ENCODE results near the gene ART1.
"Not testable (repeated sequence)": the region's sequence is repeated elsewhere in the genome, so short reads cannot be mapped to it uniquely, and the experiment has no call there.

The ART1 gene

DNA sequence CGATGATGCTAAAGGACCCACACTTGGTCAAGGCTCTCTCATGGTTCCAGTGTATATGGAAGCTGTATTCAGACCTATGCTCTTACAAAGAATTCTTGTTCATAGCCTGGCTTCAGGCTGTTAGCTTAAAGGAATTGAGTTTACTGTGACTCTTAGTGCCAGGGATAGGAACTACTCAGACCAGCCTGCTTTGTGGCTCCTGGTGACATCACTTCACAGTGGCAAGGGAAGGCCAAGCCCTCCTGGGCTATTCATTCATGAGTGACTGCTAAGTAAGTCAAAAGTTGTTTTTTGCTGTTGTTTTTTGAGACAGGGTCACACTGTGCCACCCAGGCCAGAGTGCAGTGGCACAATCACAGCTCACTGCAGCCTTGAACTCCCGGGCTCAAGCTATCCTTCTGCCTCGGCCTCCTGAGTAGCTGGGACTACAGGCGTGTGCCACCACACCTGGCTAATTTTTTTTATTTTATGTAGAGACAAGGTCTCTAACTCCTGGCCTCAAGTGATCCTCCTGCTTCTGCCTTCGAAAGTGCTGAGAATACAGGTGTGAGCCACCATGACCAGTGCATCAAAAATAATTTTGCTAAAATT lies 12.8 kb upstream of the ART1 start:
- no peak for DNase-seq

DNA sequence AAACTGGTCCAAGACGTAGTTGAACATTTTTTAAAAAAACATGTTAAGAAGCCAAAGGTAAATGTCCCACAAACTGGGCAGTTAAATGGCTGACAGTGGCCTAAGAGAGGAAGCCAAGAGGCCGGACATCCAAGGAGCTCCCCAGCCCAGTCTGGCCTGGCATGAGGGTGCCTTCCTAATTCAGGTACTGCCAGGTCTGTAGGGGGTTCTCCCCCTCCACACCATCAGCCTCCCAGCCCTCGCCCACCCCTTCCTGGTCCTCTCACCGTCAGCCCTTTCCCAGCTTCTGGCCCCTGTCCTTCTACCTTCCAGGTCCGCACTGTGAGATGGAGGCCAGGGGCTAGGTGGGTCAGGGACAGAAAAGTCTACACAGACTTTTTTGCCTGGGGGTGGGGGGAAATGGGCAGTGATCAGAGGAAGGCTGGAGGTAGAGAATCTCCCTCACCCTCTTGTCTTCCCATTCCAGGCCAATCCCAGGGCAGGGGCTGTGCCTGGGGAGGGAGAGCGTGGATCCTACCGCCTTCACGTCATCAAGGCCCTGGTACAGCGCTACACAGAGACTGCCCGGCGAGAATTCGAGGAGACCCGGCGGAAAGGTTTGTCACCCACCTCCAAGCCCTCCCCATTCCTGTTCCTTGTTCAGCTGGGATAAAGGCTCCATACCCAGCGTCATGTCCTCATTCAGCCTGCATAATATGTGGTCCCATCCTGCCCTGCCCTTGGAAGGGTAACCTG lies 9.1 kb upstream of the ART1 start:
- DNase-seq: no peak

DNA sequence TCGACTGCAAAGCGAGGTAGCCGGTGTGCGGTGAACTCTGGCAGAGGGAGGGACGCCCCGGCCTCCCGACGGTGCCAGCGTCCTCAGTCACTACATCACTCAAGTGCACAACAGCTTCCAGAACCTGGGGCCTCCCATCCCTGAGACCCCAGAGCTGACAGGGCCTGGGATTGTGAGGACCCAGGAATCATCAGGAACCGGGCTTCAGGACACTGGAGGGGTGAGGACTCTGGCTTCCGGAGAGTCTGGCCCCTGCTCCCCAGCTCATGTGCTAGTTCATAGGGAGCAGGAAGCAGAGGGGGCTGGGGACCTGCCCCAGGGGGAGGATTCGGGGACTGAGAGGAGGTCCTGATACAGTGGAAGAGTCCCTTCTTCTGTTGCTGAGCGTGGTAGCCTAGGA lies 7.7 kb upstream of the ART1 start:
- no peak for DNase-seq

DNA sequence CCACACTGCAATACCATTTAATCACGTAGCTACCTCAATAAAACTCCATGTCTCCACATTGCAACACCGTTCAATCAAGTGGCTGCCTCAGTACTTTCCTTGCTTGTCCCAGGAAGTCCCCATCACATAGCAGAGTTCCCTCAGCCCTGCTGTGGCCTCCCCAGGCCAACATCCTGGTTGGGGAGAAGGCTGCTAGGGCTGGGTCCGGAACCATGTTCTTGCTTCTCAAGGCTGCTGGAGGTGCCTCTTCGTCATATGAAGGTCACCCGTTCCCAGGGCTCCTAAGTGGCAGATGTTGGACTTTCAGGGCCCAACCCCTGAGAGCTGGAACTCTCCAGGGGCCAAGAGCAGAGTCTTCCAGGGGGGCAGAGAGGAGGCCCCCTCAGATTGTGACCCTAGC lies 6.4 kb upstream of the ART1 start:
- DNase-seq: no peak

DNA sequence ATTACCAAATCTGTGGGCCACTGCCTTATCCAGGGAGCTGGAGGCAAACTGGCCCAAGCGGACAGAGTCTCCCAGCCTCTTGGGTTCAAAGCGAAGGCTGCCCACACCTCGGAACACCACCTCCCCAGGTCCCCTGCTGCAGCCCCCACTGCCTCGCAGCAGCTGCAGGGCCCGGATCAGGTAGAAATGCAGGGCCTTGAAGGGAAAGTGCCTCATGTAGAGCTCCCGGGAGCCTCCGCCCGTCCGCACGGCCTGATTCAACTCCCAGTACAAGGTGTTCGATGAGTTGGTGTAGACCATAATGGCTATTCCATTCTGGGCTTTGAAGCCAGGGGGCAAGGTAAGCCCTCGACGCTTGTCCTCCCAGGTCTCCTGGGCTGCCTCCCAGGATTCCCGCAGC lies 5.1 kb upstream of the ART1 start:
- DNase-seq: no peak

DNA sequence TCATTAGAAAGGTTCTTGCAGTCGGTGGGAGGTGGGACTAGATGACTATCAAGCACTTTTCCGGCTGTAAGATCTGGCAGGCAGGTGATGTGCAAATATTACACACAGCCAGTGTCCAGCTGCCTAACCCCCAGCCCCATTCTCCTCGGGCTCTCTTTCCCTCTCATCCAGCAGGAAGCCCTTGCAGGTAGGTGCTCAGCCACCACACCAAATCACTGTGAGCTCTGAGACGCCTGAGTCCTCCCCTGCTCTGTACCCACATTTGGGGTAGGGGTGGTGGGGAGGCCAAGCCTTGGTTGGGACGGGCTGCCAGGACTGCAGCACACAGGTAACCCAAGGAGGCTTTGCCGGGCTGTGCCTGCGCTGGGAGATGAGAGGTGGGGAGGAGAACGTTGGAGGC lies 3.7 kb upstream of the ART1 start:
- DNase-seq: no peak

DNA sequence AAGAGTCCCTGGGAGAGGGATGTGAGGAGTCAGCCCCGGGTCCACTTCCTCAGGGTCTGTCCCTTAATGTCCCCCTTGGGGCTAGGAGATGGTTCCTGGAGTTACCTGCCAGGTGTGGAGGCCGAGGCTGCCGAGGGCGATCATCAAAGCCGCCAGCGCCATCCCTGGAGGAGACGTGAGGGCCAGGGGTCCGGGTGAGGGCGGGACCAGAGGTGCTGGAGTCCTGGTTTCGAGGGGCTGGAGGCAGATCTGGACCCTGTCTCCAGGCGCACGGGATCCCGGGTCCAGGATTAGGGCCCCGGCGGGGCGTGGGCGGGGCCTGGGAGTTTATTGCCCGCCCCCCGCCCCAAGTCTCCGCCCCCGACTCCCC lies 3.2 kb upstream of the ART1 start, which contains the start of gene ART5:
ART5 (minus strand) TSS at position 292 of the 370 bp plus-strand sequence; CDS start at position 162, 130 bp downstream.
- DNase-seq: no peak

DNA sequence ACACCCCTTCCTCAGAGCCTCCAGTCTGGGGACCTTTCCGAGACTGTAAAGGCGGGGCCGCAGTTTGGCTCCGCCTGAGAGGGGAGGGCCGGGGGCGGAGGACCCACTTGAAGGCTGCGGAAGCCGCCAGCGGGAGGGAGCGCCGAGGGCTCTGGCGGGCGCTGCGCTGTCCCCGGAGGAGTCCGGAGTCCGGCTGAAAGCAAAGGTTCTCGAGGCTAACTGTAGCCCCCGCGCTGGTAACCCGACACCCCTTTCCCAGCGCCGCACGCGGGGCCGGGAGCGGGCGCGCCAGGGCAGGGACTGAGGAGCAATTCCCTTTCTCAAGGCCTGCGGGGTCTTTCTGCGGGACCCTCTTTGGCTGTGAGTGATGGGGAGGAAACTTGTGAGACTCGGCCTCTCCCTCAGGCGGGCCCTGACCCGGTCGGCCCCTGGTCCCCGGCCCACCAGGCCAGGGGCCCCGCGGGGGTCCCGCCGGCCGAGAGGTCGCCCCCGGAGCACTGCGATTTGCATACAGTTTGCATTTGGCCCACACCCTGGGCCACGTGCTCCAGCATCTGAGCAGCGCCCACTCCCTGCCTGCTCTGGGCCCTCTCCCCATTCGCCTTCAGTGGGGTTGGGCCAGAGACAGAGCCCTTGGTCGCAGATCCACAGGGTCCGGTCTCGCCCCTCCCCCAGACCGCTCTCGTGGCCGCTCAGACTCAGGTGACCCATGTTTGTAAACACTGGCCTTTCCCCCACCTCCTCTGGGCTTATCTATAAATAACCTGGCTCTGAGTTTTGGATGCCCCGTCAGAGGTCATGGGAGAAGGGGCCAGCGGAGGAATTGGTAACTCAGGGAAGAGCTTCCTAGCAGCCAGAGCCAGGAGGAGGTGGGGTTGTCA lies 2.6 kb upstream of the ART1 start:
- peak; percentile 79 for DNase-seq

DNA sequence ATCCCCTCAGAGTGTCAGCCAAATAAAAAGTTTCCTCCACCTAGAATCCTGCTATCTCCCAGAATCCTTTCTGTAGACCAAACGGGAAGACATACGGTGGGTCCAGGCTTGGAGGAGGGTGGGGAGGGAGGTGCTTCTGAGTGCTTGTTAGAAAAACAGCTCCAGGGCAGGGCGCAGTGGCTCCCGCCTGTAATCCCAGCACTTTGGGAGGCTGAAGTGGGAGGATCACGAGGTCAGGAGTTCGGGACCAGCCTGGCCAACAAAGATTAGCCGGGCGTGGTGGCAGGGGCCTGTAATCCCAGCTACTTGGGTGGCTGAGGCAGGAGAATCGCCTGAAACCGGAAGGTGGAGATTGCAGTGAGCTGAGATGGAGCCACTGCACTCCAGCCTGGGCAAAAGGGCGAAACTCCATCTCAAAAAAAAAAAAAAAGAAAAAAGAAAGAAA lies 1.8 kb upstream of the ART1 start:
- not testable (repeated sequence) for DNase-seq

DNA sequence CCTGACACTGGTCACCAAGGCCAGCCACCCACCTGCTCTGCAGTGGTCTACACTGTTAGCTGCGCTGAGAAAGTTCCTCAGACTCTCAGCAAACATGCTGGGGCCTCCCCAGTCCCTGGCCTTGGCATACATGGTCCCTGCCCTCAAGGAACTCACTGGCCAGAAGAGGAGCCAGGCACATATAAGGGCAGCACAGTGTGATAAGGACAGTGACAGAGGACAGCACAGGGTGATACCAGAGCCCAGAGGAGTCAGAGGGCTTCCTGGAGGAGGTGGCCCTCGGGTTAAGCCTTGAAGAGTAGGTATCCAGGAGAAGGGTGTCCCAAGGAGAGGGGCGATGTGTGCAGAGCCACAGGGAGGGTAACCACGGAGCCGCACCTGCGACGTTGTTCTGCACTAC lies 624 bp downstream of the ART1 start:
- no peak for DNase-seq

DNA sequence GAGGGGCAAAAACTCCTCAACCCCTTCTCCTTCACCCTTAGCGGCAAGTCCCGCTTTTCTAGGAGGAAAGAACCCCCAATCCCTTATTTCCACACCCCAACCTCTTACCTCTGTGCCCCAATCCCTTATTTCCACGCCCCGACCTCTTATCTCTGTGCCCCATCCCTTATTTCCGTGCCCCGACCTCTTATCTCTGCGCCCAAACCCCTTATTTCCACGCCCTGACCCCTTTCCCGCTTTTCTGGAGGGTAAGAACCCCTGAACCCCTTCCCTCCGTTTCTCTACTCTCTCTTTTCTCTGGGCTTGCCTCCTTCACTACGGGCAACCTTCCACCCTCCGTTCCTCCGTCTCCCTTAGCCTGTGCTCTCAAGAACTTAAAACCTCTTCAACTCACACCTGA lies 3.9 kb downstream of the ART1 start:
- not testable (repeated sequence) for DNase-seq

DNA sequence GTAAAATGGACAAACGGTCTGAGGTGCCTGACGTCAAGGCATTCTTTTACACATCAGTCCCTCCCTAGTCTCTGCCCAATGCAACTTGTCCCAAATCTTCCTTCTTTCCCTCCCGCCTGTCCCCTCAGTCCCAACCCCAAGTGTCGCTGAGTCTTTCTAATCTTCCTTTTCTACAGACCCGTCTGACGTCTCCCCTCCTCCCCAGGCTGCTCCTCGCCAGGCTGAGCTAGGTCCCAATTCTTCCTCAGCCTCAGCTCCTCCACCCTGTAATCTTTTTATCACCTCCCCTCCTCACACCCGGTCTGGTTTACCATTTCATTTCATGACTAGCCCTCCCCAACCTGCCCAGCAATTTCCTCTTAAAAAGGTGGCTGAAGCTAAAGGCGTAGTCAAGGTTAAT lies 4.4 kb downstream of the ART1 start:
- DNase-seq: not testable (repeated sequence)

DNA sequence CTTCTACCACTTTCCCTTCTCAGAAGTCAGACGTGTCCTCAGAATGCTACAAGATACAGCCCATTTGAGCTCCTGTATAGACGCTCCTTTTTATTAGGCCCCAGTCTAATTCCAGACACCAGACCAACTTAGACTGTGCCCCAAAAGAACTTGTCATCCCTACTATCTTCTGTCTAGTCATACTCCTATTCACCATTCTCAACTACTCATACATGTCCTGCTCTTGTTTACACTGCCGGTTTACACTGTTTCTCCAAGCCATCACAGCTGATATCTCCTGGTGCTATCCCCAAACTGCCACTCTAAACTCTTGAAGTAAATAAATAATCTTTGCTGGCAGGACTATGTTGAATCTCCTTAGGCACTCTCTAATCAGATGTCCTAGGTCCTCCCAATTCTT lies 7.6 kb downstream of the ART1 start:
- DNase-seq: not testable (repeated sequence)

DNA sequence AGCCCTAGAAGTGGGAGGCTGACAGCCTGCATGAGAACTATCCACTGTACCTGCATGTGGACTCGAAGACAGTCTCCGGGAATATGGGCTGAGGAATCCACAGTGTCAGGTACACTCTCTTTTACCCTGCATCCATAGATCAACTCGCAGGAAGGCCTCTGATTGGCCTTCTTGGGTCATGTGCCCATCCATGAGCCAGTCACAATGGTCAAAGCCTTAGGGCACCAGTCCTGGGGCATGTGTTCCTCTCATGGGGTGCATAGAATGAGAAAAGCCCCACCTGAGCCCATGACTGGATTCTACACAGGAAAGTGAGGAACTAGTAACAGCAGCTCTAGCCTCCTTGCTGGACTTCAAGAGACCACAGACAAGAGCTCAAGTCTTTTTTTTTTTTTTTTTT lies 10.6 kb downstream of the ART1 start:
- no peak for DNase-seq

DNA sequence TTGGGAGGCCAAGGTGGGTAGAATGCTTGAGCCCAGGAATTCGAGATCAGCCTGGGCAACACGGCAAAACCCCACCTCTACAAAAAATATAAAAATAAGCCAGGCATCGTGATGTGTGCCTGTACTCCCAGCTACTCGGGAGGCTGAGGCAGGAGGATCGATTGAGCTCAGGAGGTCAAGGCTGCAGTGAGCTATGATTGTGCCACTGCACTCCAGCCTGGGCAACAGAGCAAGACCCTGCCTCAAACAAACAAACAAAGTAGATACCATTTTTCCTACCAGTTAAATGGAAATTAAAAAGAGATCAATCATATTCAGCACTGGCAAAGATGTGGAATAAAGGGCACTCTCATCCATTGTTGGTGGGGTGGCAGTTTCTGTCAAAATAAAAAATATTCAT lies 12.4 kb downstream of the ART1 start:
- not testable (repeated sequence) for DNase-seq

DNA sequence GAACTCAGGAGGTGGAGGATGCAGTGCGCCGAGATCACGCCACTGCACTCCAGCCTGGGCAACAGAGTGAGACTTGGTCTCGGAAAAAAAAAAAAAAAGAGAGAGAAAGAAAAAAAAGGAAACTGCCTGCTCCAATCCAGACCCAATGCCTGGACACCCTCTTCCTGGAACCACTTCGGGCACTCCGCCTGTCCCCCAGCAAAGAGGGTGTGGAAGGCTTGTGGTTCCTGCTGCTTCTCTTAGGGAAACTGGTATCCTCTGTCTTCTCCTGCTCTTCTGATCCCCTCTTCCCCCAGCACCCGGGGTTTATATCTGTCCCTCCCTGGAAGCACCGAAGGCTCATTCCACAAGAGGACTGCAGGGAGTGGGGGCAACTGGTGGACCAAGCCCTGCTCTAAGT lies 13.3 kb downstream of the ART1 start:
- DNase-seq: no peak

DNA sequence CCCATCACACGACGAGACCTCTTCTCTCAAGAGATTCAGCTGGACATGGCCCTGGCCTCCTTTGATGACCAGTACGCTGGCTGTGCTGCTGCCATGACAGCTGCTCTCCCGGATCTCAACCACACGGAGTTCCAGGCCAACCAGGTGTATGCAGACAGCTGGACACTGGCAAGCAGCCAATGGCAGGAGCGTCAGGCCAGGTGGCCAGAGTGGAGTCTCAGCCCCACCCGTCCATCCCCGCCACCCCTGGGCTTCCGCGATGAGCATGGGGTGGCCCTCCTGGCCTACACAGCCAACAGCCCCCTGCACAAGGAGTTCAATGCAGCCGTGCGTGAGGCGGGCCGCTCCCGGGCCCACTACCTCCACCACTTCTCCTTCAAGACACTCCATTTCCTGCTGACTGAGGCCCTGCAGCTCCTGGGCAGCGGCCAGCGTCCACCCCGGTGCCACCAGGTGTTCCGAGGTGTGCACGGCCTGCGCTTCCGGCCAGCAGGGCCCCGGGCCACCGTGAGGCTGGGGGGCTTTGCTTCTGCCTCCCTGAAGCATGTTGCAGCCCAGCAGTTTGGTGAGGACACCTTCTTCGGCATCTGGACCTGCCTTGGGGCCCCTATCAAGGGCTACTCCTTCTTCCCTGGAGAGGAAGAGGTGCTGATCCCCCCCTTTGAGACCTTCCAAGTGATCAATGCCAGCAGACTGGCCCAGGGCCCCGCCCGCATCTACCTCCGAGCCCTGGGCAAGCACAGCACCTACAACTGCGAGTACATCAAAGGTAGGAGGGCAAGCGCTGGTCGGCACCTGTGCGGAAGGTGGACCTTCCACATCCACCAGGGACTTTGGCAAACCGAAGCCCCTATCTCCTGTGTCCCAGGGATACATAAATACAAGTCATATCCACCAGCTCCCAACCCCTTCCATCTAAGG lies 14.9 kb downstream of the ART1 start:
- no peak for DNase-seq

DNA sequence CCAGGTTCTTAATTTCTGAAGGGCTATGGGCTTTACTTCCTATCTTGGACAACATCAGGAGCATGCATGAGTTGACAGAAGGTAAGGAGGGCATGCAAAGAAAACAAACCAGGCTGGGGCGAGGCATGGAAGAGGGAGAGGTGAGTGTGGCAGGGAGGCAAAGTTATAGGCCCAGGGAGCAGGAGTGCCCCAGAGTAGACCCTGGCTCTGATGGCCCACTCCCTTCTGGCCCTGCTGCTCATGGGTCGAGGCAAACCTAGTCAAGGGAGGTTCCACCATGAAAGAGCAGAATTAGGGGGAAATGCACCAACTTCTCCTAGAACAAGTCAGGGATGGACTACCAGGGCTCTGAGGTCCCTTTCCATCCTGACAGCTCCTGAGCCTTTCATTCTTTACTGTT lies 16.0 kb downstream of the ART1 start:
- no peak for DNase-seq

DNA sequence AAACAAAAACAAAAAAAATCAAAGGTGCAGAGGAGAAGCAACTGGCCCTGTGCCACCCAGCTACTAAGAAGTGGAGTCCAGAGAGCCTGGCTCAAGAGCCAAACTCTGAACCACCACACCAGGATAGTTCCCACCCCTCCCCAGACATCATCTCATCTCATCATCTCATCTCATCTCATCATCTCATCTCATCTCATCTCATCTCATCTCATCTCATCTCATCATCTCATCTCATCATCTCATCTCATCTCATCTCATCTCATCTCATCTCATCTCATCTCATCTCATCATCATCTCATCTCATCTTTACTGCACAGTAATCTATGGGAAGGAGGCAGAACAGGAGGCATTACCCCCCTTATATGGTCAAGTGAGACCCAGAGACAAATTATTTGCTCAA lies 17.9 kb downstream of the ART1 start:
- no peak for DNase-seq

DNA sequence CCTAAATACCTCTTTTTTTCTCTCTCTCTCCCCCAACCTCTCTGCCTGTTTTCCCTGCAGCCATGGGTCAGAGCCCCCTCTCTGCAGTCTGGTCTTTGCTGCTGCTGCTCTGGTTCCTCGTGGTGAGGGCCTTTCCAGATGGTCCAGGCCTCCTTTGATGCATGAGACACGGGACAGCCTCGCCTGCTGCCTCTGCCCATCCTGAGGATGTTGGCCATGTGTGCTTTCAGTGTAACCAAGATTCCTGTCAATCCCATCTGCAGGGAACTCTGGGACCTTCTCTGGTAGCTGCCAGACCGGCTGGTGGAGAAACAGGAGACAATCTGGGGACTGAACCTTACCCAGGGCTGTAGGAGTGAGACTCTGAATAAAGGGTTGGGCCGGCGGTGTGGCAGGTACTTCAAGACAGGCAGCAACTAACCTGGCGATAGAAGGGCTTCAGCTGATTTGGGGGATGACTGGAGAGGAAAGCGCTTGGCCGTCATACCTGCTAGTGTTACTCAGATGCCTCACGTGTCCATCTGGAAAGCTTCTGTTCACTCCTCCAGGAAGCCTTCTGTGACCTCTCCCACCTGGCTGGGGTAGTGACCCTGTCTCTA lies 19.2 kb downstream of the ART1 start:
- no peak for DNase-seq

DNA sequence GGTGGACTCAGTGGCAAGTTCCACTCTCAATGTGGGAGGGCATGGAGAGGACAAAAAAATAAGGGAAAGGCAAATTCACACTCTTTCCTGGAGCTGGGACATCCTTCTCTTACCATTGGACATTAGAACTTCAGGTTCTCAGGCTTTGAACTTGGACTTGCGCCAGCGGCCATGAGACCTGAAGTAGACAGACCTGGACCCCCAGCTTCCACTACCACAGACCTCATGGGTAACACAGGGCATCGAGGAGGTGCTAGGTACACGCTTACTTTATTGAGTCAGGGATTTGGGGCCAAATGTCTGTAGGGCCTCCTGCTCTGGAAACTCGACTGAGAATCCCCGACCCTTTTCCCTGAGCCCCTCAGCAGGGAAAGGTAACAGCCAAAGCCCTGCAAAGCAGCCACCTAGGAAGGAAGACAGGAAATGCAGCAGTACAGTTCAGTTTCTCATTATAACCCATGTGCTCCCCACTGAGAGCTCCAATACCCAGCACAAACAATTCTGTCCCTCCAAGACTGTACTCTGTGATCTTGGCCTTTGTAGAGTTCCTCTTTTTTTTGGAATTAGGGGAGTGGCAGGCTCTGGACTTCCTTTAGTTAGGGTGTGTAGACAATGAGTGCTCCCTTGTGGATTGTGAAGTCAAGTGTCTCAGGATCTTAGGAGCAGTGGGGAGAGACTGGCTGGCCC lies 20.6 kb downstream of the ART1 start:
- no peak for DNase-seq

Data from fibroblast of skin of back (primary cell).